K562 (cell line): Measurements from ENCODE around the gene ICAM2. TPM values are rescaled to one million over a fixed set of nuclear protein-coding genes. Genes with fewer than 3 reads are reported as not detected.

Source experiments
- ATAC-seq: fragments of 200-7000 bp; cut with Tn5 transposase; 3 replicates; pipeline ENCODE4 v1.9.1; 2020; ENCODE audit warnings: moderate library complexity
- BruUV-seq: library from RNA; stranded (reverse); fragments of 400-500 nt; replicated peaks from 2 replicates; lab custom pipeline; 2021; lab: Mats Ljungman, UMichigan
- CTCF ChIA-PET: fragments of 300-600 bp; formaldehyde crosslinking; extraction: SDS; loops from one replicate; lab custom pipeline; 2021; ENCODE audit warnings: low intra/inter-chr PET ratio; lab: Yijun Ruan, JAX
- POLR2A ChIA-PET: fragments of 300-600, 350-650 bp; sonication (Branson Sonifier 250); formaldehyde crosslinking; extraction: SDS; loops from one replicate; lab custom pipeline; 2021; ENCODE audit warnings: antibody characterized with exemption, inconsistent platforms; lab: Yijun Ruan, JAX
- DNase-seq, 4 experiments: peaks; one replicate each; pipeline versions ENCODE4 v3.0.0 to v3.0.0-alpha.2; 2011 to 2018; ENCODE audit warnings: low spot score in 3 of 4, mixed read lengths in 3 of 4; ENCODE audit errors: extremely low read depth in 1 of 4
- FAIRE-seq: peaks from 2 replicates; lab custom pipeline; 2011; peaks lifted over from hg19 to GRCh38; lab: Jason Lieb, UNC
- H2AFZ ChIP-seq: 2 replicates; pipeline ENCODE4 v1.6.0; 2011; ENCODE audit warnings: low read depth, low read length, control low read depth, inconsistent platforms
- H3K27ac ChIP-seq: fragments of 200-600 bp; 3 replicates; pipeline ENCODE4 v1.8.0; 2011; ENCODE audit warnings: low read depth, mild to moderate bottlenecking, control low read depth, inconsistent platforms, low read length, moderate library complexity, mixed read lengths; ENCODE audit errors: extremely low read depth
- H3K27me3 ChIP-seq, 2 experiments: fragments of 300-600 bp in 1 of 2; 2 replicates in 1 of 2; 3 replicates in 1 of 2; pipeline versions ENCODE4 v1.6.0 to v1.8.0; 2011; ENCODE audit warnings: inconsistent platforms in 2 of 2, low read length in 2 of 2, mild to moderate bottlenecking in 1 of 2, mixed read lengths in 1 of 2, moderate library complexity in 1 of 2; ENCODE audit not compliant: control insufficient read depth in 2 of 2, insufficient read depth in 2 of 2
- H3K36me3 ChIP-seq: fragments of 300-600 bp; 3 replicates; pipeline ENCODE4 v1.8.0; 2011; ENCODE audit warnings: mild to moderate bottlenecking, low read length, inconsistent platforms; ENCODE audit not compliant: control insufficient read depth, insufficient read depth
- H3K4me1 ChIP-seq, 2 experiments: fragments of 200-600 bp in 1 of 2; replicated peaks in 1 of 2; 2 replicates in 1 of 2; 3 replicates in 1 of 2; pipeline versions ENCODE4 v1.5.1 to v1.8.0; 2011; ENCODE audit warnings: inconsistent platforms in 2 of 2, low read length in 2 of 2, mild to moderate bottlenecking in 1 of 2, mixed read lengths in 1 of 2, moderate library complexity in 1 of 2; ENCODE audit not compliant: control insufficient read depth in 2 of 2, insufficient read depth in 2 of 2
- H3K4me2 ChIP-seq: 2 replicates; pipeline ENCODE4 v1.6.1; 2011; ENCODE audit warnings: low read length, control low read depth, inconsistent platforms, mixed read lengths; ENCODE audit not compliant: insufficient read depth
- H3K4me3 ChIP-seq: fragments of 200-600 bp; sonication (generic), shearing (Covaris generic); 2 replicates; pipeline ENCODE4 v1.5.1; 2016; ENCODE audit warnings: control low read depth, inconsistent platforms
- H3K79me2 ChIP-seq: fragments of 200-600 bp; 3 replicates; pipeline ENCODE4 v1.8.0; 2011; ENCODE audit warnings: low read length, inconsistent platforms; ENCODE audit not compliant: control insufficient read depth, insufficient read depth
- H3K9ac ChIP-seq, 2 experiments: 2 replicates each; pipeline versions ENCODE4 v1.6.0 to v1.6.1; 2011; ENCODE audit warnings: low read depth in 2 of 2, low read length in 2 of 2, control low read depth in 1 of 2, inconsistent platforms in 1 of 2, mild to moderate bottlenecking in 1 of 2, mixed read lengths in 1 of 2; ENCODE audit not compliant: insufficient read depth in 1 of 2
- H3K9me1 ChIP-seq: one replicate; pipeline ENCODE4 v1.6.0; 2011; ENCODE audit warnings: inconsistent platforms, mild to moderate bottlenecking, low read length, moderate library complexity; ENCODE audit not compliant: control insufficient read depth, insufficient read depth
- H3K9me3 ChIP-seq: replicated peaks from 2 replicates; pipeline ENCODE4 v1.5.1; 2011; ENCODE audit warnings: low read depth, low read length, inconsistent platforms; ENCODE audit not compliant: control insufficient read depth, insufficient read depth
- H4K20me1 ChIP-seq: replicated peaks from 2 replicates; pipeline ENCODE4 v1.6.1; 2011; ENCODE audit warnings: low read length, inconsistent platforms, mixed read lengths; ENCODE audit not compliant: control insufficient read depth, insufficient read depth
- CBX5 ChIP-seq: IDR thresholded peaks from 2 replicates; pipeline ENCODE4 v1.6.1; 2014; ENCODE audit warnings: low read depth, borderline replicate concordance
- MAFK ChIP-seq: IDR thresholded peaks from 2 replicates; pipeline ENCODE4 v1.6.1; 2011; ENCODE audit warnings: low read length, improper control_type of control experiment
- PRDM10 ChIP-seq: fragments of 450-650 bp; IDR thresholded peaks from 2 replicates; pipeline ENCODE4 v1.6.1; 2018; ENCODE audit not compliant: partially characterized antibody
- SAP30 ChIP-seq: fragments of 200-600 bp; sonication (generic); IDR thresholded peaks from 2 replicates; pipeline ENCODE4 v1.6.1; 2012; ENCODE audit warnings: borderline replicate concordance, low read depth, mild to moderate bottlenecking, moderate library complexity, low read length, control low read depth, inconsistent platforms; ENCODE audit not compliant: insufficient read depth, poor library complexity, severe bottlenecking
- TAF1 ChIP-seq: IDR thresholded peaks from 2 replicates; pipeline ENCODE4 v1.6.1; 2011; ENCODE audit warnings: mild to moderate bottlenecking, low read length, moderate library complexity; ENCODE audit not compliant: insufficient read depth, control insufficient read depth, severe bottlenecking; ENCODE audit errors: extremely low read depth
- TAF15 ChIP-seq: fragments of 200-400 bp; formaldehyde crosslinking; IDR thresholded peaks from 2 replicates; pipeline ENCODE4 v1.6.1; 2017; ENCODE audit warnings: mild to moderate bottlenecking, low read depth, low read length, moderate library complexity
- TAF7 ChIP-seq: fragments of 450-650 bp; IDR thresholded peaks from 2 replicates; pipeline ENCODE4 v1.6.1; 2016; ENCODE audit warnings: missing genetic modification characterization, missing compliant biosample characterization
- ZBTB17 ChIP-seq: fragments of 450-650 bp; formaldehyde crosslinking; IDR thresholded peaks from 2 replicates; pipeline ENCODE4 v1.4.0; 2020; ENCODE audit warnings: mild to moderate bottlenecking
- ZBTB43 ChIP-seq: sonication (generic); formaldehyde crosslinking; IDR thresholded peaks from 2 replicates; pipeline ENCODE4 v1.8.0; 2023; ENCODE audit warnings: mild to moderate bottlenecking, missing genetic modification reagents
- ZNF134 ChIP-seq: fragments of 250-450 bp; sonication (Bioruptor Pico); conservative IDR thresholded peaks from 2 replicates; pipeline ENCODE4 v1.4.0; 2020
- WGBS: fragments of 100-300 bp; shearing (Covaris generic); methylation state at CpG from one replicate; pipeline ENCODE4 v1.1.6; 2016; ENCODE audit warnings: low coverage, mixed read lengths; ENCODE audit not compliant: insufficient coverage; ENCODE audit errors: missing lambda C conversion rate; 5-methylcytosine and 5-hydroxymethylcytosine counted together
- in situ Hi-C: fragments of 300-500 bp; cut with MboI; formaldehyde crosslinking; loops from 4 replicates; pipeline ENCODE4 v1.15.0; 2018; ENCODE audit warnings: inconsistent platforms, mixed read lengths
- intact Hi-C: fragments of 100-400 bp; cut with micrococcal nuclease; formaldehyde crosslinking; loops from 2 replicates; pipeline ENCODE4 v1.14.2; 2022
- polyA plus RNA-seq, 8 experiments: library from polyadenylated mRNA; depleted of rRNA in 4 of 8; stranded (reverse) in 5 of 8; unstranded in 3 of 8; fragments of >200 nt; fragmentation: Nextera tagmentation in 2 of 8; fragmentation: Illumina TruSeq in 1 of 8; extraction: Ambion mirVana in 2 of 8; extraction: Trizol in 1 of 8; gene quantifications; 2 replicates each; pipeline versions ENCODE4 v1.2.1 to v1.2.3, GENCODE V29; 2011 to 2014; ENCODE audit warnings: inconsistent platforms in 1 of 8, missing spikeins in 1 of 8
- total RNA-seq, 7 experiments: library from RNA; depleted of rRNA in 6 of 7; stranded (reverse); fragments of >200 nt in 6 of 7; fragmentation: Illumina TruSeq in 2 of 7; extraction: Trizol in 2 of 7; gene quantifications; 2 replicates each; pipeline versions ENCODE4 v1.2.1 to v1.2.3, GENCODE V29; 2011 to 2021; ENCODE audit warnings: low replicate concordance in 1 of 7

Gene ICAM2
- total and polyA plus RNA-seq, 9 of the 15 experiments (the other 6 are each of a cell fraction or from before 2014, with no cell fraction given): 37.9 to 89.4 (median 60.6) TPM

- Histone ChIP-seq H3K4me1 (peaks cover 0 to 4% of the 10 kb centered on the region in 2 experiments; a peak in 2 of 5 replicates), H3K9me3 (peaks cover 5% of the 10 kb centered on the region; the same call in 1 of the 2 replicates), H3K4me3 (no peak overlapping the region), H2AFZ (no peak overlapping the region), H3K27me3 (no peaks in the 10 kb centered on the region), H4K20me1 (no peaks in the 10 kb centered on the region), H3K36me3 (peaks cover 35% of the 10 kb centered on the region), H3K79me2 (no peaks in the 10 kb centered on the region), H3K9me1 (no peaks in the 10 kb centered on the region), H3K27ac (no peak overlapping the region), H3K9ac (no peak overlapping the region), H3K4me2 (no peak overlapping the region)
- ChIA-PET POLR2A (interaction anchor here (1.0 to 2.1 kb wide), 3 partner anchors 13 to 79 kb away, joined by 3 to 6 read pairs (median 5); no protein-coding TSS in a partner anchor), CTCF (no interaction called here)
- TF ChIP-seq SAP30: no peak
- TF ChIP-seq MAFK: no peak
- TF ChIP-seq TAF15: no peak
- TF ChIP-seq TAF7 (tag): no peak
- TF ChIP-seq ZBTB17 (CRISPR knock-in tag): no peak
- in situ Hi-C loops (no loop called here), intact Hi-C loops (loop anchor here (10.0 kb wide), 1 partner anchor 218 kb away; no protein-coding TSS in a partner anchor)
- BruUV-seq: no TSS peak
- DNase-seq: no peak
- 81% methylated on average over 7 of the region's 7 CpGs for WGBS
- ATAC-seq: no peak
- no peak for FAIRE-seq
Measured at GRCh38 chr17:64066716-64067115, 46.3 kb upstream of the ICAM2 start.

- intact Hi-C loops (loop anchor here (10.0 kb wide), 1 partner anchor 220 kb away; no protein-coding TSS in a partner anchor), in situ Hi-C loops (no loop called here)
- Histone ChIP-seq H3K4me1 (peaks cover 0 to 4% of the 10 kb centered on the region in 2 experiments; a peak in 2 of 5 replicates), H3K4me2 (no peak overlapping the region), H3K9ac (no peak overlapping the region; a peak in 1 of 4 replicates), H3K27ac (no peak overlapping the region), H3K79me2 (no peaks in the 10 kb centered on the region), H4K20me1 (no peaks in the 10 kb centered on the region), H3K9me3 (peaks cover 5% of the 10 kb centered on the region; the same call in 1 of the 2 replicates), H3K9me1 (no peaks in the 10 kb centered on the region), H3K36me3 (peaks cover 22% of the 10 kb centered on the region), H3K27me3 (no peaks in the 10 kb centered on the region), H2AFZ (no peak overlapping the region), H3K4me3 (no peak overlapping the region)
- ATAC-seq (no peak), DNase-seq (no peak), FAIRE-seq (no peak)
- WGBS: 69% methylated on average over 8 of the region's 8 CpGs
- no TSS peak for BruUV-seq
- POLR2A ChIA-PET: interaction anchor here (1.1 to 2.6 kb wide), 3 partner anchors 17 to 80 kb away, joined by 3 to 9 read pairs (median 6); no protein-coding TSS in a partner anchor
- CTCF ChIA-PET: interaction anchor here (3.6 kb wide), 1 partner anchor 68 kb away, joined by 32 read pairs; no protein-coding TSS in a partner anchor
- TF ChIP-seq PRDM10: no peak
- no peak for TF ChIP-seq CBX5
- TF ChIP-seq ZBTB43 (CRISPR knock-in tag): no peak
- no peak for TF ChIP-seq TAF1
- no peak for TF ChIP-seq ZNF134 (CRISPR knock-in tag)
Measured at GRCh38 chr17:64065161-64065560, 44.7 kb upstream of the ICAM2 start.
